HCT116 (cell line): Measurements from ENCODE around the gene BIVM.

ENCODE experiments used
- EZH2 ChIP-seq: fragments of 200-600 bp; sonication (generic); IDR thresholded peaks from 2 replicates; pipeline ENCODE4 v1.6.1; 2017; ENCODE audit warnings: antibody characterized with exemption, mixed run types
- EZH2phosphoT487 ChIP-seq: fragments of 200-600 bp; IDR thresholded peaks from 2 replicates; pipeline ENCODE4 v1.6.1; 2018; ENCODE audit warnings: antibody characterized with exemption, borderline replicate concordance
- JUND ChIP-seq: IDR thresholded peaks from 2 replicates; pipeline ENCODE4 v1.6.1; 2012
- POLR2A ChIP-seq: IDR thresholded peaks from 2 replicates; pipeline ENCODE4 v1.7.0; 2011; ENCODE audit warnings: borderline replicate concordance; ENCODE audit not compliant: insufficient read depth, insufficient read length; ENCODE audit errors: extremely low read depth
- POLR2AphosphoS5 ChIP-seq: IDR thresholded peaks from 2 replicates; pipeline ENCODE4 v1.6.1; 2011; ENCODE audit warnings: mild to moderate bottlenecking, low read depth, low read length, moderate library complexity
- RAD21 ChIP-seq: IDR thresholded peaks from 2 replicates; pipeline ENCODE4 v1.6.1; 2012; ENCODE audit warnings: low read depth, mild to moderate bottlenecking
- SIN3A ChIP-seq: IDR thresholded peaks from 2 replicates; pipeline ENCODE4 v1.6.1; 2012; ENCODE audit warnings: low read depth
- SP1 ChIP-seq: IDR thresholded peaks from 2 replicates; pipeline ENCODE4 v1.6.1; 2012; ENCODE audit warnings: low read depth
- SRF ChIP-seq: IDR thresholded peaks from 2 replicates; pipeline ENCODE4 v1.6.1; 2012; ENCODE audit warnings: low read depth
- ZFX ChIP-seq: fragments of 450-650 bp; IDR thresholded peaks from 2 replicates; pipeline ENCODE4 v1.6.1; 2017
- ZNF274 ChIP-seq: fragments of 200-500 bp; sonication (Bioruptor generic); IDR thresholded peaks from 2 replicates; pipeline ENCODE4 v1.6.1; 2014; ENCODE audit warnings: mild to moderate bottlenecking, low read depth, low read length, inconsistent platforms
- TF ChIP-seq, protein P1 (sequence below), 3 experiments: fragments of 200-600 bp in 1 of 3; sonication (generic) in 1 of 3; IDR thresholded peaks in 2 of 3; conservative IDR thresholded peaks in 1 of 3; 2 replicates each; pipeline ENCODE4 v1.5.1; 2012 to 2017; ENCODE audit warnings: low read depth in 2 of 3, low read length in 2 of 3, antibody characterized with exemption in 1 of 3, borderline replicate concordance in 1 of 3, control low read depth in 1 of 3, mild to moderate bottlenecking in 1 of 3, mixed read lengths in 1 of 3, mixed run types in 1 of 3, moderate library complexity in 1 of 3; ENCODE audit not compliant: insufficient read depth in 1 of 3
- TF ChIP-seq, protein P2 (sequence below): IDR thresholded peaks from 2 replicates; pipeline ENCODE4 v1.6.1; 2012; ENCODE audit warnings: low read depth
- TF ChIP-seq, protein P3 (sequence below): IDR thresholded peaks from 2 replicates; pipeline ENCODE4 v1.6.1; 2012

DNA sequence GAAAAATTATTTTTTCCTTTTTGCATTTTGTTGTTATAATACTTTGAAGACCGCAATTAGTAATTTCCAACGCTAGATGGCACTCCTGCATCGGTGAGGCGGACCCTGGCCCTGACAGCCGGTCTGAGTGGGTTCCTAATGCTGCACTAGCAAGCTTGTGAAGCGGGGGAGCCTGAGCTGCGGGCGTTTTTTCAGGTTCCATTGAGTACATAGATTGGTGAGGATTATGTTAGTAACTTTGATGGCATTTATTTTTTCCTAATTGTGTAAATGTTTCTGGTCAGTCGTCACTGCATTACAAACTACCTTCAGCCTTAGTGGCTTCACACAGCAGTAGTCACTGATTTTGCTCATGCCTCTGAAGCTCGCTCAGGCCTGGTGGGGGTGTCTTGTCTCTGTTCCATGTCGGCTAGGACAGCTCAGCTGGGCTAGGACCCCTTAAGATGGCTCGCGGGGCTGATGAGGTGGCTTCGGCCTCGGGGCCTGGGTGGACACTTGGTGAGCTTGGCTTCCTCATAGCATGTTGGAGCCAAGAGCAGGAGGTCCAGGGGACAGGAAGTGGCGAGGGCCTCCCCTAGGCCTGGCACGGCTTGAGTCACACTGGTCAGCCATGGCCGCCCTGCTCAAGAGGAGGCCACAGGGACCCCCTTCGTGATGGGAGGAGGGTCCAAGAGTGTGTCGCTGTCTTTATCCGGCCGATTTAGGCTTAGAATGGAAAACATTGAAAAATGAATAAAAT is 71.9 kb downstream of the BIVM start:
- TF ChIP-seq, protein P1, sequence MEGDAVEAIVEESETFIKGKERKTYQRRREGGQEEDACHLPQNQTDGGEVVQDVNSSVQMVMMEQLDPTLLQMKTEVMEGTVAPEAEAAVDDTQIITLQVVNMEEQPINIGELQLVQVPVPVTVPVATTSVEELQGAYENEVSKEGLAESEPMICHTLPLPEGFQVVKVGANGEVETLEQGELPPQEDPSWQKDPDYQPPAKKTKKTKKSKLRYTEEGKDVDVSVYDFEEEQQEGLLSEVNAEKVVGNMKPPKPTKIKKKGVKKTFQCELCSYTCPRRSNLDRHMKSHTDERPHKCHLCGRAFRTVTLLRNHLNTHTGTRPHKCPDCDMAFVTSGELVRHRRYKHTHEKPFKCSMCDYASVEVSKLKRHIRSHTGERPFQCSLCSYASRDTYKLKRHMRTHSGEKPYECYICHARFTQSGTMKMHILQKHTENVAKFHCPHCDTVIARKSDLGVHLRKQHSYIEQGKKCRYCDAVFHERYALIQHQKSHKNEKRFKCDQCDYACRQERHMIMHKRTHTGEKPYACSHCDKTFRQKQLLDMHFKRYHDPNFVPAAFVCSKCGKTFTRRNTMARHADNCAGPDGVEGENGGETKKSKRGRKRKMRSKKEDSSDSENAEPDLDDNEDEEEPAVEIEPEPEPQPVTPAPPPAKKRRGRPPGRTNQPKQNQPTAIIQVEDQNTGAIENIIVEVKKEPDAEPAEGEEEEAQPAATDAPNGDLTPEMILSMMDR (IDR thresholded peaks at IDR 0.05 in 2 of 3, conservative IDR thresholded peaks at IDR 0.05 in 1 of 3; ENCODE audit: borderline replicate concordance in 1 of 3, insufficient read depth in 1 of 3, low read depth in 2 of 3, low read length in 2 of 3): peak; percentile 21 to 81 (median 72); a peak in 5 of 6 replicates
- TF ChIP-seq EZH2phosphoT487 (no peak), SIN3A (no peak), ZNF274 (no peak), POLR2AphosphoS5 (no peak), SRF (no peak), SP1 (no peak), EZH2 (no peak), RAD21 (peak; percentile 53; the same call in 1 of the 2 replicates), ZFX (no peak), POLR2A (no peak), JUND (no peak)
- TF ChIP-seq, protein P2, sequence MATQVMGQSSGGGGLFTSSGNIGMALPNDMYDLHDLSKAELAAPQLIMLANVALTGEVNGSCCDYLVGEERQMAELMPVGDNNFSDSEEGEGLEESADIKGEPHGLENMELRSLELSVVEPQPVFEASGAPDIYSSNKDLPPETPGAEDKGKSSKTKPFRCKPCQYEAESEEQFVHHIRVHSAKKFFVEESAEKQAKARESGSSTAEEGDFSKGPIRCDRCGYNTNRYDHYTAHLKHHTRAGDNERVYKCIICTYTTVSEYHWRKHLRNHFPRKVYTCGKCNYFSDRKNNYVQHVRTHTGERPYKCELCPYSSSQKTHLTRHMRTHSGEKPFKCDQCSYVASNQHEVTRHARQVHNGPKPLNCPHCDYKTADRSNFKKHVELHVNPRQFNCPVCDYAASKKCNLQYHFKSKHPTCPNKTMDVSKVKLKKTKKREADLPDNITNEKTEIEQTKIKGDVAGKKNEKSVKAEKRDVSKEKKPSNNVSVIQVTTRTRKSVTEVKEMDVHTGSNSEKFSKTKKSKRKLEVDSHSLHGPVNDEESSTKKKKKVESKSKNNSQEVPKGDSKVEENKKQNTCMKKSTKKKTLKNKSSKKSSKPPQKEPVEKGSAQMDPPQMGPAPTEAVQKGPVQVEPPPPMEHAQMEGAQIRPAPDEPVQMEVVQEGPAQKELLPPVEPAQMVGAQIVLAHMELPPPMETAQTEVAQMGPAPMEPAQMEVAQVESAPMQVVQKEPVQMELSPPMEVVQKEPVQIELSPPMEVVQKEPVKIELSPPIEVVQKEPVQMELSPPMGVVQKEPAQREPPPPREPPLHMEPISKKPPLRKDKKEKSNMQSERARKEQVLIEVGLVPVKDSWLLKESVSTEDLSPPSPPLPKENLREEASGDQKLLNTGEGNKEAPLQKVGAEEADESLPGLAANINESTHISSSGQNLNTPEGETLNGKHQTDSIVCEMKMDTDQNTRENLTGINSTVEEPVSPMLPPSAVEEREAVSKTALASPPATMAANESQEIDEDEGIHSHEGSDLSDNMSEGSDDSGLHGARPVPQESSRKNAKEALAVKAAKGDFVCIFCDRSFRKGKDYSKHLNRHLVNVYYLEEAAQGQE: no peak
- TF ChIP-seq, protein P3, sequence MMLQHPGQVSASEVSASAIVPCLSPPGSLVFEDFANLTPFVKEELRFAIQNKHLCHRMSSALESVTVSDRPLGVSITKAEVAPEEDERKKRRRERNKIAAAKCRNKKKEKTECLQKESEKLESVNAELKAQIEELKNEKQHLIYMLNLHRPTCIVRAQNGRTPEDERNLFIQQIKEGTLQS: no peak
